HG03432 (cell line): Measurements from ENCODE around the gene DTX4.

ENCODE experiments used
- ATAC-seq: cut with Tn5 transposase; IDR thresholded peaks from one replicate; pipeline ENCODE4 v1.9.1; 2021; ENCODE audit warnings: mild to moderate bottlenecking, moderate library complexity; ENCODE audit not compliant: unreplicated experiment

The DTX4 gene

GRCh38 chr11:59189986-59190385 is 18.1 kb downstream of the DTX4 start:
- no peak for ATAC-seq

- no peak for ATAC-seq
Observed at GRCh38 chr11:59191095-59191494, 19.2 kb downstream of the DTX4 start.

GRCh38 chr11:59191890-59192289 is 20.0 kb downstream of the DTX4 start:
- ATAC-seq, result no peak

GRCh38 chr11:59192446-59193020 is 20.6 kb downstream of the DTX4 start:
- ATAC-seq, result no peak

- ATAC-seq, result no peak
Observed at GRCh38 chr11:59193587-59194130, 21.7 kb downstream of the DTX4 start.

- ATAC-seq, result no peak
Observed at GRCh38 chr11:59195586-59195985, 23.7 kb downstream of the DTX4 start.

GRCh38 chr11:59196777-59197176 is 24.8 kb downstream of the DTX4 start:
- no peak for ATAC-seq

- no peak for ATAC-seq
Observed at GRCh38 chr11:59197991-59198390, 26.1 kb downstream of the DTX4 start.

- ATAC-seq, result no peak
Observed at GRCh38 chr11:59198726-59199125, 26.8 kb downstream of the DTX4 start.

GRCh38 chr11:59199546-59200422 is 27.9 kb downstream of the DTX4 start:
- peak; percentile 71 for ATAC-seq

- ATAC-seq, result no peak
Observed at GRCh38 chr11:59200423-59200746, 28.5 kb downstream of the DTX4 start.

GRCh38 chr11:59201353-59201752 is 29.4 kb downstream of the DTX4 start:
- no peak for ATAC-seq

- ATAC-seq, result no peak
Observed at GRCh38 chr11:59204746-59205145, 32.8 kb downstream of the DTX4 start.

- no peak for ATAC-seq
Observed at GRCh38 chr11:59205648-59206047, 33.7 kb downstream of the DTX4 start.

- ATAC-seq, result no peak
Observed at GRCh38 chr11:59206635-59207034, 34.7 kb downstream of the DTX4 start.

- peak; percentile 79 for ATAC-seq
Observed at GRCh38 chr11:59207988-59208451, 36.1 kb downstream of the DTX4 start.

GRCh38 chr11:59208956-59209355 is 37.0 kb downstream of the DTX4 start:
- ATAC-seq, result no peak

- no peak for ATAC-seq
Observed at GRCh38 chr11:59212222-59212621, 40.3 kb downstream of the DTX4 start.

- ATAC-seq, result peak; percentile 22
Observed at GRCh38 chr11:59212744-59213631, 41.1 kb downstream of the DTX4 start, which contains the start of gene MPEG1. Gene MPEG1 (minus strand): TSS chr11:59212927. CDS start chr11:59212865, 62 bp downstream.

- ATAC-seq, result no peak
Observed at GRCh38 chr11:59214141-59214893, 42.4 kb downstream of the DTX4 start.
